Astrocyte (in vitro differentiated cells and primary cell): ENCODE data around the gene PSD4. TPM values are rescaled to one million over a fixed set of nuclear protein-coding genes. Genes with fewer than 3 reads are reported as not detected.

Experiments
- DNase-seq: peaks from one replicate; pipeline ENCODE4 v3.0.0-alpha.2; 2010; ENCODE audit warnings: low read depth
- FAIRE-seq: peaks from 2 replicates; lab custom pipeline; 2011; peaks lifted over from hg19 to GRCh38; lab: Jason Lieb, UNC
- H2AFZ ChIP-seq: 2 replicates; pipeline ENCODE4 v1.6.0; 2012; ENCODE audit warnings: low read depth, low read length, inconsistent platforms
- H3K27ac ChIP-seq: 2 replicates; pipeline ENCODE4 v1.5.1; 2011; ENCODE audit warnings: low read depth, low read length, inconsistent platforms
- H3K27me3 ChIP-seq: 2 replicates; pipeline ENCODE4 v1.6.0; 2011; ENCODE audit warnings: low read length, inconsistent platforms; ENCODE audit not compliant: insufficient read depth
- H3K36me3 ChIP-seq: 2 replicates; pipeline ENCODE4 v1.5.1; 2011; ENCODE audit warnings: low read length, inconsistent platforms; ENCODE audit not compliant: insufficient read depth
- H3K4me1 ChIP-seq: 2 replicates; pipeline ENCODE4 v1.5.1; 2011; ENCODE audit warnings: low read length, inconsistent platforms; ENCODE audit not compliant: insufficient read depth
- H3K4me2 ChIP-seq: 2 replicates; pipeline ENCODE4 v1.6.0; 2012; ENCODE audit warnings: low read length, inconsistent platforms
- H3K4me3 ChIP-seq: 2 replicates; pipeline ENCODE4 v1.5.1; 2011; ENCODE audit warnings: low read depth, mild to moderate bottlenecking, low read length, inconsistent platforms; ENCODE audit not compliant: insufficient read depth
- H3K79me2 ChIP-seq: 2 replicates; pipeline ENCODE4 v1.6.0; 2012; ENCODE audit warnings: mild to moderate bottlenecking, low read length, inconsistent platforms; ENCODE audit not compliant: insufficient read depth
- H3K9ac ChIP-seq: 2 replicates; pipeline ENCODE4 v1.6.0; 2012; ENCODE audit warnings: mild to moderate bottlenecking, low read length, inconsistent platforms
- H3K9me3 ChIP-seq: 2 replicates; pipeline ENCODE4 v1.5.1; 2012; ENCODE audit warnings: low read depth, mild to moderate bottlenecking, low read length, inconsistent platforms; ENCODE audit not compliant: insufficient read depth
- H4K20me1 ChIP-seq: 2 replicates; pipeline ENCODE4 v1.6.0; 2012; ENCODE audit warnings: low read length, inconsistent platforms; ENCODE audit not compliant: insufficient read depth
- H3K27ac Mint-ChIP-seq: one replicate; pipeline ENCODE4 v1.8.0; 2021; ENCODE audit warnings: mild to moderate bottlenecking, mixed read lengths; ENCODE audit not compliant: unreplicated experiment
- H3K27me3 Mint-ChIP-seq: one replicate; pipeline ENCODE4 v1.8.0; 2021; ENCODE audit warnings: low read depth, mixed read lengths; ENCODE audit not compliant: unreplicated experiment
- H3K36me3 Mint-ChIP-seq: one replicate; pipeline ENCODE4 v1.8.0; 2021; ENCODE audit warnings: low read depth, mixed read lengths; ENCODE audit not compliant: unreplicated experiment
- H3K4me1 Mint-ChIP-seq: one replicate; pipeline ENCODE4 v1.8.0; 2021; ENCODE audit warnings: low read depth, mixed read lengths; ENCODE audit not compliant: unreplicated experiment
- H3K4me3 Mint-ChIP-seq: one replicate; pipeline ENCODE4 v1.8.0; 2021; ENCODE audit warnings: mild to moderate bottlenecking, moderate library complexity, mixed read lengths; ENCODE audit not compliant: unreplicated experiment
- H3K9me3 Mint-ChIP-seq: one replicate; pipeline ENCODE4 v1.8.0; 2021; ENCODE audit warnings: mild to moderate bottlenecking, mixed read lengths; ENCODE audit not compliant: unreplicated experiment
- CTCF ChIP-seq: IDR thresholded peaks from 2 replicates; pipeline ENCODE4 v1.5.1; 2011; ENCODE audit warnings: low read depth, mild to moderate bottlenecking, inconsistent platforms, low read length, moderate library complexity; ENCODE audit not compliant: insufficient read depth
- EZH2 ChIP-seq: IDR thresholded peaks from 2 replicates; pipeline ENCODE4 v1.6.1; 2012; ENCODE audit warnings: mild to moderate bottlenecking, low read length, inconsistent platforms; ENCODE audit not compliant: insufficient read depth
- total RNA-seq: library from RNA; stranded (reverse); gene quantifications from 2 replicates; pipeline ENCODE4 v1.2.1, GENCODE V29; 2021

The PSD4 gene
- total RNA-seq, 1 donor from 2014 or later: 4.0 TPM

- Histone ChIP-seq H3K9me3 (no peaks in the 10 kb centered on the region), H3K4me2 (peak overlapping the region; percentile 15), H3K27ac (no peak overlapping the region), H3K4me1 (peaks cover 7% of the 10 kb centered on the region), H3K27me3 (no peaks in the 10 kb centered on the region), H3K9ac (no peak overlapping the region), H2AFZ (no peak overlapping the region), H4K20me1 (no peaks in the 10 kb centered on the region), H3K36me3 (no peaks in the 10 kb centered on the region), H3K4me3 (no peak overlapping the region), H3K79me2 (no peaks in the 10 kb centered on the region)
- no peak for TF ChIP-seq EZH2
- TF ChIP-seq CTCF: no peak
- Mint-ChIP-seq H3K27me3 (peaks cover 13% of the 10 kb centered on the region), H3K36me3 (no peaks in the 10 kb centered on the region), H3K27ac (no peak overlapping the region), H3K4me1 (peaks cover 17% of the 10 kb centered on the region), H3K4me3 (no peak overlapping the region), H3K9me3 (peaks cover 5% of the 10 kb centered on the region)
- DNase-seq (no peak), FAIRE-seq (no peak)
These were observed 77.3 kb downstream of the PSD4 start for GRCh38 chr2:113251118-113251517.

- no peak overlapping the region for H2AFZ ChIP-seq
- H3K9me3 ChIP-seq: no peaks in the 10 kb centered on the region
- H4K20me1 ChIP-seq: no peaks in the 10 kb centered on the region
- no peak overlapping the region for H3K4me2 ChIP-seq
- Mint-ChIP-seq H3K4me3 (no peak overlapping the region), H3K9me3 (peaks cover 5% of the 10 kb centered on the region), H3K27ac (no peak overlapping the region), H3K36me3 (no peaks in the 10 kb centered on the region), H3K4me1 (peaks cover 17% of the 10 kb centered on the region), H3K27me3 (peaks cover 9% of the 10 kb centered on the region)
- peaks cover 10% of the 10 kb centered on the region for H3K4me1 ChIP-seq
- no peak overlapping the region for H3K27ac ChIP-seq
- DNase-seq (no peak), FAIRE-seq (no peak)
- H3K9ac ChIP-seq: no peak overlapping the region
- H3K27me3 ChIP-seq: no peaks in the 10 kb centered on the region
- H3K36me3 ChIP-seq: no peaks in the 10 kb centered on the region
- no peak overlapping the region for H3K4me3 ChIP-seq
- H3K79me2 ChIP-seq: no peaks in the 10 kb centered on the region
- TF ChIP-seq EZH2 (no peak), CTCF (no peak)
These were observed 78.3 kb downstream of the PSD4 start for GRCh38 chr2:113252047-113252590.

GRCh38 chr2:113253453-113253852 lies 79.7 kb downstream of the PSD4 start:
- FAIRE-seq (no peak), DNase-seq (no peak)
- Mint-ChIP-seq H3K9me3 (peaks cover 3% of the 10 kb centered on the region), H3K36me3 (no peaks in the 10 kb centered on the region), H3K4me3 (no peak overlapping the region), H3K27me3 (peaks cover 8% of the 10 kb centered on the region), H3K27ac (no peak overlapping the region), H3K4me1 (peaks cover 20% of the 10 kb centered on the region)
- Histone ChIP-seq H3K9me3 (no peaks in the 10 kb centered on the region), H4K20me1 (no peaks in the 10 kb centered on the region), H3K9ac (no peak overlapping the region), H3K4me1 (peaks cover 18% of the 10 kb centered on the region), H3K79me2 (no peaks in the 10 kb centered on the region), H3K4me3 (no peak overlapping the region), H3K27me3 (no peaks in the 10 kb centered on the region), H2AFZ (no peak overlapping the region), H3K4me2 (no peak overlapping the region), H3K27ac (no peak overlapping the region), H3K36me3 (no peaks in the 10 kb centered on the region)
- TF ChIP-seq CTCF (no peak), EZH2 (no peak)
